Measurements from ENCODE around the gene SPRR4. TPM values are rescaled to one million over a fixed set of nuclear protein-coding genes. Genes with fewer than 3 reads are reported as not detected.

Gene SPRR4
- total and polyA plus RNA-seq, 2 experiments from 2014 or later = not detected

GRCh38 chr1:152941037-152941711 is 29.3 kb upstream of the SPRR4 start (continued):
- no peak for TF ChIP-seq ZNF462 (CRISPR knock-in tag; IDR thresholded peaks at IDR 0.05)

GRCh38 chr1:152942161-152942560 is 28.3 kb upstream of the SPRR4 start:
- Histone ChIP-seq H3K27me3 (ENCODE audit: insufficient read depth) (no peaks in the 10 kb centered on the region), H3K4me2 (no peak overlapping the region), H3K36me3 (ENCODE audit: insufficient read depth) (no peaks in the 10 kb centered on the region), H3F3A (replicated peaks; ENCODE audit: low read depth) (no peaks in the 10 kb centered on the region), H3K4me1 (ENCODE audit: insufficient read depth) (no peaks in the 10 kb centered on the region), H3K79me2 (replicated peaks; ENCODE audit: insufficient read depth) (no peaks in the 10 kb centered on the region), H3K4me3 (no peak overlapping the region), H4K20me1 (replicated peaks; ENCODE audit: insufficient read depth) (no peaks in the 10 kb centered on the region), H2AFZ (no peak overlapping the region), H3K27ac (ENCODE audit: low read depth) (no peak overlapping the region), H3K9me2 (ENCODE audit: insufficient read depth) (peaks cover 5% of the 10 kb centered on the region)
- Mint-ChIP-seq H3K4me3 (no peak overlapping the region), H3K27ac (no peak overlapping the region), H3K27me3 (ENCODE audit: insufficient read depth, low read depth, poor library complexity) (peaks cover 7% of the 10 kb centered on the region), H3K9me3 (peaks cover 7% of the 10 kb centered on the region), H3K4me1 (no peaks in the 10 kb centered on the region), H3K36me3 (ENCODE audit: low read depth) (no peaks in the 10 kb centered on the region; the same call in 2 of the 3 replicates)
- DNase-seq (ENCODE audit: low spot score) = no peak
- no peak for ATAC-seq
- TF ChIP-seq EZH2phosphoT487 (IDR thresholded peaks at IDR 0.05; ENCODE audit: unreplicated experiment) (no peak), STAT1 (IDR thresholded peaks at IDR 0.05; ENCODE audit: unreplicated experiment) (no peak), CREB1 (CRISPR knock-in tag; IDR thresholded peaks at IDR 0.05; ENCODE audit: low read depth) (no peak), JUNB (IDR thresholded peaks at IDR 0.05; ENCODE audit: unreplicated experiment) (no peak), ZNF331 (CRISPR knock-in tag; IDR thresholded peaks at IDR 0.05; ENCODE audit: low read depth) (no peak), REST (IDR thresholded peaks at IDR 0.05; ENCODE audit: unreplicated experiment) (no peak), POLR2AphosphoS5 (IDR thresholded peaks at IDR 0.05; ENCODE audit: low read depth) (no peak), CTCF (conservative IDR thresholded peaks at IDR 0.05; ENCODE audit: low read depth in 2 of 2) (no peak), NANOG (IDR thresholded peaks at IDR 0.05; ENCODE audit: borderline replicate concordance) (no peak)

Data from GM23338 (cell line).